Activated CD8-positive, alpha-beta memory T cell treated with anti-CD3 and anti-CD28 coated beads for 1 hour (primary cell): ENCODE results near the gene WDR46.

ENCODE experiments used
- DNase-seq, 2 donors: peaks; one replicate each; pipeline ENCODE4 v3.0.0-alpha.2; 2020; ENCODE audit warnings: low read depth in 1 of 2; ENCODE audit errors: extremely low read depth in 1 of 2

The WDR46 gene

DNA sequence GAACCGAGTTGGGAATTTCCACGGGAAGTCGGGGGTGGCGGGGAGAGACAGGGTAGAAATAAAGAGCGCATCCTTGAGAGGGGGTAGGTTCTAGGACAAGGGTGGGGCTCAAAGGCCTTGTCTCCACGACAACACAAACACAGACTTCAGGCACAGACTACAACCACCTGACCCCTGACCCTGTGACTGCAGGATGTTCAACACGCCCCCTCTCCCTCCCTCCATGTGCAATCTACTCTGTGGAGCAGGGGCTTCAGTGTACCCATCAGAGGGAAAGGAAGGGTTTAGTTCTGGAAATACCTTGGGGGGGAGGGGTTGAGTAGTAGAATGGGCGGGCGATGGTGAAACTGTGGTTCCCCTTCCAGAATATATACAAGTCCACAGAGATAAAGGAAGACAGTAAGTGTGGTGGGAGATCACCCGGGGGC is 25.5 kb upstream of the WDR46 start:
- peak in 1 of 2 donors; percentile 42 for DNase-seq

DNA sequence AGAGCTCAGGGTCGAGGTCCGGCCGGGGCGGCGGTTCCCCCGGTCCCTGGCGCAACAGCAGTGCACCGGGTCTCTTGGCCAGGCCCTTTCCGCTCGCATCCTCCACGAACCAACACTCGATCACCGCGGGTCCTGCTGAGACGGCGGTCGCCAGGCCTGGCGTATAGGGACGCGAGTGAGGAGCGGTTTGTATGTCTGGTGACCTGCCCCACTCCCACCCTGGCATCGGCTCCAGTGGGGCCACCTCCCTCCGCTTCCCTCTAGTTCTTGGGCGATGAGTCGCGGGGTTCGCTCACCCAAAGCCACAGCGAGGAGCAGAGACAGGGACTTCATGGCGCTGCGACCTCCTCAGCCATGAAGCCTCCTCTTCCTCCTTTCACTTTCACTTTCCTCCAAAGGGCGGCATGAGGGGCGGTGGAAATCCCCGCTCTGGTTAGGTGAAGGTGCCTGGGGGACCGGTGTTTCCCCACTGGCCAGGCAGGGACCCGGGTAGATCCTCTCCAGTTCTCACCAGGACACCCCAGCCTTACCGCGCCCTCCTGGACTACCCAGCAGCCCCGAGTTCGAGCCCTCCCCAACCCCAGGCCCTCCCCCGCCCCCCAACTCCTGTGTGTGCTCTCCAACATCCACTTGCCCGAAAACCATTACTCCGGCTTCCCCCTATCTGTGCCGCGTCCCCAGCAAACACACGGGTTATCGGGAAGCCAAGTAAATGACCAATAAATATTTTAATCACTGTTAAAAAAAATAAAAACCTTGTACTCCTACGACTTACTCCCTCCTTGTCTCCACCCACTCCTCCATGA is 24.9 kb upstream of the WDR46 start, which contains the start of gene TAPBP:
TAPBP (minus strand) TSS at position 370 of the 806 bp plus-strand sequence; CDS start at position 333, 37 bp downstream.
- DNase-seq = peak in 1 of 2 donors; percentile 73

DNA sequence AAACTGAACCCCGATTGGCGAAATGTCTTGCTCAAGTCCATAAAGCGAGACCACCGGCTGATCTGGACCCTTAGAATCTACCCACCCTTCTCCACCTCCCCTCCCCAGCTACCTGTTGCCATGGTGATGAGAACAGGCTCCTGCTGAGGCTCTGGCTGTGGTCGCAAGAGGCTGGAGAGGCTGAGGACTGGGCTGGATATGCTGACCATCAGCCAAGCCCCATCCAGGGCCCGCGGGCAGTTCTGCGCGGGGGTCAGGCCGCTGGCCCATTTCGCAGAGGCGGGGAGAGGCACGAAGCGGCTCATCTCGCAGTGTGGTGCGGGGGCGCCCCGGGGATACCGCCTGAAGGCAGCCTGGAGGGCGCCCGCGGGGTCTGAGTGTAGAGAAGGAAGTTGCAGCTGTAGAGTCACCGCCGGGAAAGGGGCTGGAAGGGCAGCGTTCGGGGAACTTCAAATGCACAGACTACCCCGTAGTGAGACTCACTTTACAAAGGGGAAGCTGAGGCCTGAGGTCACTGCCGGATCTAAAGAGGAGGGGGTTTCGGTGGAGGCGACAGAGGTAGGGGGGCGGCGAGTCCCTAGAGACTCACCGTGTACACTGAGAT is 24.2 kb upstream of the WDR46 start:
- no peak for DNase-seq

DNA sequence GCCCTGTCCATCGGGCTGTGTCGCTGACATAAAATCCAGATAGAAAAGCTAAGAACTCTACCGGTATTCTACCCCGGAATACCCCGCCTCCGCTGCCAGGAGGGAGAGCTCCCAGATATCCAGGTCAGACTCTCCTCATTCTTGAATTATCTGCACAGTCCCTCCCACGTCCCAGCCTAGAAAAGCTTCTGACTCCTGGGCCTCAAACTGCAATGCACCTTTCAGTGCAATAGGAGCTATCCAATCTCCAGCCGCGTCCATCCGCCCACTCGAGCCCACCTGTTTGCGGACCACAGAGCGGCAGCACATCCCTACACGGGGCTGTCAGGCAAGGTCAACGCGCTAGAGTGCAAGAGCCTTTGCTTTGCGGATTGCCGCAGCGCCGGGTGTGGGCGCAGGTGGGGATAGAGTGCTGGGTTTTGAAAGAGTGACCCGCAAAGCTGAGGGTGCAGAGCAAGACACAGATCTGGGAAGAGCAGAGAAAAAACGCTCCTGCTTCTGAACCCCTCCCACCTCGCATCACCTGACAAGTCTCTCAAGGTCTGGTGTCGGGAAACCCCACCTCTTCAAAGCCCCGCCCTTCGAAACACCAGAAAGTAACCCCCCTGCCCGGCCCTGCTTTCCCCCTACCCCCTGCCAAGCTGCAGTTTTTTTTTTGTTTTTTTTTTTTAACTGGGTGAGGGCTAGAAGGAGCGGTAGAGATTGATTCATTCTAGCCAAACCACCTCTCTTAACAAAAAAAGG is 23.5 kb upstream of the WDR46 start:
- peak; percentile 69 to 71 for DNase-seq

DNA sequence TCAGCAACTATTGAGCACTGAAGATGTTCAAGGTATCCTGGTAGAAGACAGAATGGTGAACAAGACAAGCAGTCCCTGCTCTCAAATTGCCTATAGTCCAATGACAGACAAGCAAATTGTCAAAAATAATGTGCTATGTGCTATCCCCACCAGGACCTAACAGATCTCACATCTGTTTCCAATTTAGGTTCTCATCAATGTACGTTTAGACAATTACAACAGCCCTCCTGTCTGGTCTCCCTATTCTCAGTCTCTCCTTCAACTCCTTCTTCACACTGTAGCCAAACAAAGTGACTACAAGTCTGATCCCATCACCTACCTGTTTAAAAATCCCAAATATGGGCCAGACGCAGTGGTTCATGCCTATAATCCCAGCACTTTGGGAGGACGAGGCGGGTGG is 17.3 kb upstream of the WDR46 start:
- DNase-seq = no peak

DNA sequence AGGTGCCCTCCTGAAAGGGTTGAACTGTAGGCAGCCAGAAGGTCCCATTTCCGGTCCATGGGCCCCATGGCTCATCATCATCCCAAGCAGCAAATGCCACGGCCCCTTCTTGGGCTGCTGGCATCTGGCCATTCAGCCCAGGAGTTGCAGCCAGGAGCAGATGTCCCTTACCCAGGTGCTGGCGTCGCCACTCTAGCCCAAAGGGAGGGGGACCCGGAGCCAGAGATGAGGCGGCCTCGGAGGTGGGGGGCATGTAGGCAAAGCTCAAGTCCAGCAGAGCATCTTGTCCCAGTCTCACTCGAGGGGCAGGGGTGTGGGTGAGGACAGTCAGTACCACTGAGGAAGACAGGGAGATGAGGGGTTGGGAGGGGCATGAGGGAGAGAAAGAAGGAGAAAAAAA is 16.0 kb upstream of the WDR46 start:
- no peak for DNase-seq

DNA sequence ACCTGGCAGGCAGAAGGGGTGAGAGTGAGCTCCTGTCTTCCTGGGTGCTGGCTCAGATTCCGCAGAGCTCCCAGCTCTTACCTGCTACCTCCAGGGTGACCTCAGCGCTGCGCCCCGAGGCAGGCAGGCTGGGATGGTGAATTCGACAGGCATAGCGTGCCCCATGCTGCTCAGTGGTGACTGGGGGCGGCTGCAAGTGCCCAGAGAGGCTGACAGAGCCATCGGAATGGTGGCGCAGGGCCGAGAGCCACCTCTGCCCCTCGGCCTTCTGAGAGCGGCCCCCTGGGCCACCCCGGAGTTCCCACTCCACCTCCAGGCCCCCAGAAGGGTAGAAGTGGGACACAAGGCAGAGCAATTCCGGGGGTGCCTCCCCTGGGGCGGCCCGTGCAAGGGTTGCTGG is 15.2 kb upstream of the WDR46 start:
- no peak for DNase-seq

DNA sequence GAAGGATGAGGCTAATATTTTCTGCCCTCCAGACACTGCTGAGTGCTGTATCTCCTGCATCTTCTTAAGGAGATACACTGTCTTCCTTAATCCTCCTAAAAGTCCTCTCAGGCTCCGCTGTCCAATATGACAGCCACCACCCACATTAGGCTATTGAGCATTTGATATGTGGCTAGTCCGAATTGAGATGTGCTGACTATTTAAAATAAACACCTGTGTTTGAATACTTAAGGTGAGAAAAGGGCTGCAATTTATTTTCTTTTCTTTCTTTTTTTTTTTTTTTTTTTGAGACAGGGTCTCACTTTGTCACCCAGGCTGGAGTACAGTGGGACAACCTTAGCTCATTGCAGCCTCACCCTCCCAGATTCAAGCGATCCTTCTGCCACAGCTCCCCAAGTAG is 12.8 kb upstream of the WDR46 start:
- DNase-seq = no peak

DNA sequence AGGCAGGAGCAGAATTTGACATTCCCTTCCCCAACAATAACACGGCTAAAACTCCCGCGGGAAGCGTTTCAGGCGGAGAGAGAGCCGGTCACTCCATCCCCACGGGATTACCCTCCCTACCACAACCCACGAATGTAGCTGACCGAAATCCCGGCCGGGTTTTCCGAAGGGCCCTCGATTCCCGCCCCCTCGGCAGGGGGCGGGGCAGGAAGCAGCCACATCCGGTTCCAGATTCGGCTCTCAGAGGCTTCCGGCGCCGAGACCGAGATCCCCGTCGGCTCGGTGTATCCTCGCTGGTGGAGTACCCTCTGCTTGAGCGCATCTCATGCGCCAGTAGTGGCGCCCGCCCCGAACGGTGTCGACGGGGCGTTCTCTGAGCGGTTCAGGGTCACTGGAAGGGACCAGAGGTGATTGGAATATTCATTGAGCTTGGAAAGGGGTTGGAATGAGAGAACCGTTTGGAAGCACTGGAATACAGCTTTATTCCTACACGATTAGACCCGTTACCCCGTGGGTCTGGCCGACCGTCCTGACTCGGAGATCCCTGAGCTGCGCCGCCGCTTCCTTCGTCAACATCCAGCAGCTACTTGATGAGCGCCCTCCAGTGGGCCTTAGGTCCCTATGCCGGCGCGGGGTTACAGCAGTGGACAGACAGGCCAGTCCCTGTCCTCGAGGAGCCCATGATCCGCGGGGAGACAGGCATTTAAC is 10.4 kb upstream of the WDR46 start:
- peak; percentile 78 to 89 for DNase-seq

DNA sequence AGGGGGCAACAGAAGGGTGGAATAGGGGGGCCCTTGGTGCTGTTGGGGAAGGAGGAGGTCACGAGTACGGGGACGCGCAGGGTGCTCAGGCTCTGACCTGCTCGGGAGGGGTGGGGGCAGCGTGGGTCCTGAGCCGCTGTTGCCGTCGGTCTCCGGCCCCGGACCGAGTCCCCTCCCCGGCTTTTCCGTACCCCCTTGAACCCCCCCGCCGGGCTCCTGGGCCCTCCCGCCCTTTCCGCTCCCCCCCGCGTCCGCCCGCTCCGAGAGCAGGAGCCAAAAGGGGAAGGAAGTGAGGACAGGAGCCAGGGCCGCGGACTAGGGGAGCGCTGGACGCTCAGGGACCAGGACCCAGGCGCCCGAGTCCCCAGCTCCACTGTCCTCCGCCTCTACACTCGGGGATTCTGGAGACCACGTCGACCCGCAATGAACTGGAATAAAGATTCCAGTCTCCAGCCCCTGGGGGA is 9.8 kb upstream of the WDR46 start, which contains the start of gene RGL2:
RGL2 (minus strand) TSS at position 170 of the 464 bp plus-strand sequence. CDS start 332 bp downstream, outside the sequence.
- DNase-seq = no peak

DNA sequence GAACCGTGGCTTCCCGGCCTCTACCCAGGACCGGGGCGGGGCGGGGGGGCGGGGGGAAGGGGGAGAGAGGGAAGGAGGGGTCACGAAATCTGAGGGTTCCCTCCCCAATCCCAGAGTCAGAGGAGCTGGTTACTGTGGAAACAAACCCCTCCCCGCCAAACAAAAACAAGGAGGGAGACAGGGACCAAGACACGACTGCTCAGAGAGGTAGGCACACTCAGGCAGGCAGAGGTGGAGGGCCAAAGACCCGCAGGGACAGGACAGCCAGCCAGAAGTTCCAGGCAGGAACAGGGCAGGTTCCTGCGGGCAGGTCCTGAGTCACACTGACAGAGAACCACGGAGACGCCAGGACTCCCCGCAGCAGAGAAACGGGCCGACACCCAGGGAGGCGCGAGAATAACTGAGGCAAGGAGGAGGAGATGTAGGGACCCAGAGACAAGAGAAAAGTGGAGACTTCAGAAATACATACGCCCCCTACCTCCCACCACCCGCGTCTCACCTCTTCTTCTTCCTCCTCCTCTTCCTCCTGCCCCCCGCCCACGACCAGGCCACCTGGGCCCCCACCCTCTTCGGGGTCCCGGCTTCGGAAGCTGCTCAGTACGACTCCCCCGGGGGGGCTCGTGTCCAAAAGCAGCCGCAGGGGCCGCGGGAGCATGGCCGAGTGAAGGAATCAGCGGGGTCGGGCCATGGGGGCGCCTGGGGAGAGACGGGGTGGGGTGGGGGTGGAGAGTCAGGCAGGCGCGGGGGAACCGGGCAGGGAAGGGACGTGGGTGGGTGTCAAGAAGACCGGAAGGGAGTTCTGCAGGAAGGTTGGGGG is 9.1 kb upstream of the WDR46 start:
- no peak for DNase-seq

DNA sequence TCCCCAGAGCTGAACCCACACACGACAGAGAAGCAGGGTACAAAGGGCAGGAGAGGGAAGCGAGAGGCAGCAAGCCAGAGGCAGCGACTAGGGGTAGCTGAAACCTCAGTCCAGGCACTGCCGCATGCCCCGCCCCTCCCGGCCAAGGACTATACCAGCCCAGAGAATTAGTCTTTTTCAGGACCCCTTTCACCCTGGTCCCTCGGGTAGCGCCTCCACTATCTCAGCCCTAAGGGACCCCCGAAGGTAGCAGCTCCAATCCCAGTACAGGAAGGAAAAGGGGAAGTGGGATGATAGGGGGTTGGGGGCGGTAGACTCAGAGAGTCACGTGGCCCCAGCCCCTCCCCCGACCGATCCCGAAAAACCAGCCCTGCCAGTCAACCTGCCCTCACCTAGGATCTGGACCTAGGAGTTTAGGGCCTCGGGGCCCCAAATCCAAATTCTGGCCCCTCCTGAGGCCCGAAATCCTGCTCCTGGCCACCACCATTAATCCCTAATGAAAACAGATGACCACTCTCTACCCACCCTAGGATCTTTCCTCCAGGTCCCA is 8.4 kb upstream of the WDR46 start:
- no peak for DNase-seq

DNA sequence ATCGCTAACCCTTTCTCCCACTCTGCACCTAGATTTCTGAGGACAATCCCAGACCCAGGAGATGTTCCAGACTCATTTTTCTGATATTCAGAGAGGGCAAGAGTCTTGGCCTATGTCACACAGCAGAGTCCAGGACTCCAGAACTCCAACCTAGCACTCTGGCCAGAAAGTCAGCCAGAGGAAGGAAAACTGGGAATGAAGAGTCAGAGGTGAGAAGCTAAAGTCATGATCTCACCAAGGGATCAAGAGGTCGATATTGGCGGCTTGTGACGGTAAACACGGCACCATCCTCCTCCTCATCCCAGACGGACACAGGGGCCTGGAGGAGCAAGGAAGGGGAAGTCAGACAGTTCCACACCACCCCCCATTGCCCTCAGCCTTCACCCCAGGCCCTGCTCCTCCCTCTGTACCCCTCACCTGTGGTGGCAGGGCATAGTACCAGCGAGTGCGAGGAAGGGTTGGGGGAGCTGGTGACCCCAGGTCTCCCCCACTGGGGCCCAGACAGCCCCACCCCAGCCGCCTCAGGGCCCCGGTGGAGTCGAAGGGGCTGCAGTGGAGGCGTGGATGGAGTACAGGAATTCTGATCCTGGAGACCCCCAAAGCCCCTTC is 7.9 kb upstream of the WDR46 start:
- no peak for DNase-seq

DNA sequence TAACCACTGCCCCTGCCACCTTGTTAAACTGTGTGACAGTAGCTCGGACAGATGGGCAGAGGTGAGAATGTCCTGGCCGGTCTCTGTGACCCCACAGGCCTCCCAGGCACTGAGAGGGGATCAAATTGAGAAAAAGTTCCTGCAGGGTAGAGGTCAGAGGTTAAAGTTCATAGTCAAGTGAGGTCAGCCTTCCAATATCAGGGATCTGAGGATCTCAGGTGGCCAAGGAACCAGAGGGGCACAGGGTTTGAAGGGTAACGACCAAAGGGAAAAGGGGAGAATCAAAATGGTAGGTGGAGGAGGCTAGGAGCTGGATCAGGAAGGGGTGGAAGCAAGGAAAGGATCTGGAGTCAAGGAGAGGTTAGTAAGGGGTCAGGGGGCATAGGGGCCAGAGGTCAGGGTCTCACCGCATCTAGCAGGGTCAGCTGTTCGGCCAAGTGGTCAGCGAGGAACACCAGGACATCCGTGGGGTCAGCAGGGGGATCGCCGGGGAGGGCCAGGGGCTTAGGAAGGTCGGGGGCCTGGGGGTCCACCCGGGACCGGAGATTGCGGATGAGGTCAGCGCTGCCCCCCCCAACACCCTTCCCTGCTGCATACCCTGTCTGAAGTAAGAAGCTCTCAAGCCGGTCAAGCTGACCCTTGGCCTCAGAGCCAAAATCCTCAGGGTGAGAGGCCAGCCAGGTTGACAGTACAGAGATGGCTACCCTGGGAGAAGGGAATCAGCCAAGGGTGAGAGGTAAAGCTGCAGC is 6.8 kb upstream of the WDR46 start:
- no peak for DNase-seq

DNA sequence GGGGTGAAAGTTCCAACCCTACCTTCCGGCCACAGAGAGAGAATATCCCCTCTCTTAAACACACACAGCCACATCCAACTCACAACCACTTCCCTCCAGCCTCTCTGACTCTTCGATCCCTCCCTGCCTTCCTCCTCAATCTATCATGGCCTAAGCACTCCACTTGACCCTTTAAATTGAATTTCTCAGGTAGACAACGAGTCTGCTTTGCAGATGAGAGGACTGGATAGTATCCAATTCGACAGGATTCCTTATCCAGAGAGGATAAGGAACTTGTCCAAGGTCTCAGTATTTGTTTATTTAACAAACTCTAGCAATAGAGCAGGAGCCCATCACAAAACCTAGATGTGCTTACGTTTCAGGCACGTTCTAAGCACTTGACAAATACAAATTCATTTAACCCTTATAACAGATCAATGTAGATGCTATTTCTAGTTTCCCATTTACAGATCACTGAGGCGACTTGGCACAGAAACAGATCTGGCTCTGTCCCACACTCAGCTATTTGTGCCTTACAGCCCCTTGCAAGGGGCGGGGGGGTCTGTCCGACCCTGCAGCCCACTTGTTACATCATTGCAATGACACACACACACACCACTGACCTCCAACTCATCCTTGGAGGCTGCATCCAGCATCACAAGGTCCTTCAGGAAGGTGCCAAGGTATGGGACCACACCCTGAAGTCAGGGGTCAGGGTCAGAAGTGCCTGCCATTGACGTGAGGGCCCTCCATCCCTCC is 5.2 kb upstream of the WDR46 start:
- no peak for DNase-seq

DNA sequence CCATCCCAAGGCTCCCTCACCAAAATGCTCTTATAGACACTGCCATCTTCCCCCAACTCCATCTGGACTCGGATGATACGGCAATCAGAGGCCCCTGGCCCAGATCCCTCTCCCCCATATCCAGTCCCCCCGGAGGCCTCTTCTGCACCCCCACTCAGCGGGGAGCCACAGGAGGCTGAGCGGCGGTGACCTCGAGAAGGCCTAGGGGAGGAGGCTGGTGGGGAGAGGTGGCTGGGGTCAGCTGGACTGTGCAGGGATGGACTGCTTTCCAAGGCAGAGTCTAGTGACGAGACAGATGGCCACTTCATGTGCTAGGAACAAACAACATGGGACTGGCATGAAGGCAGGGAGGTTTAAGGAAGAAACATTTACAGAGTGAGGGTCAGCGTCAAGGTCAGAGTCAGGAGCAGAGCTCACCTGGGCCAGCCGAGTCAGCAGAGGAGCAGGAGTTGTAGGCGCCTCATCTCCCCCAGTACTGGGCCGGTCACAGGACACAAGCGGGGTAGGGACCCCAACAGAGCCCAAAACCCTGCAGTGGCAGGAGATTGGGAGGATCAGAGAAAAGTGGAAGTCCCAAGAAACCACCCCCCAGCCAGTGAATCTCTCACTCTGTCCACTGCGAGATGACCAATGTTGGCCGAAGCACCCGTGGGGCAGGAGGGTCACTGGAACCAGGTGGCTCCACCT is 4.1 kb upstream of the WDR46 start:
- DNase-seq = no peak

DNA sequence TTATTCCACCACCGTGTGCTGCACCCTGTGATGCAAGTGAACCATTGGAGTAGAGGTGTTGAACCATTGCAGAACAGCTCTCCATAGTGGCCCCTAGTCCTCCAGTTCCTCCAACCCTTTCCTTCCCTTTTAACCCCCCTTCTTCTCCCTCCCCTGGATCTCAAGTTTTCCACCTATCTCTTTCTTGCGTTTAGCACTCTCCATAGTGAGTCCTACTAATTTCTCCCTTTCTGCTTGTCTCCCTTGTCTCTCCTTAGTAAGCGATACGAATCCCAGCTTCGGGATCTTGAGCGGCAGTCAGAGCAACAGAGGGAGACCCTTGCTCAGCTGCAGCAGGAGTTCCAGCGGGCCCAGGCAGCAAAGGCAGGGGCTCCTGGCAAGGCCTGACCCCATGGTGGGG is 1.4 kb upstream of the WDR46 start:
- DNase-seq = no peak
